ENCODE data around the gene MYO5C. TPM values are rescaled to one million over a fixed set of nuclear protein-coding genes. Genes with fewer than 3 reads are reported as not detected.
"Not testable (repeated sequence)": the region's sequence is repeated elsewhere in the genome, so short reads cannot be mapped to it uniquely, and the experiment has no call there.

MYO5C gene
- total RNA-seq, 1 experiment from 2014 or later, result 28.2 TPM

DNA sequence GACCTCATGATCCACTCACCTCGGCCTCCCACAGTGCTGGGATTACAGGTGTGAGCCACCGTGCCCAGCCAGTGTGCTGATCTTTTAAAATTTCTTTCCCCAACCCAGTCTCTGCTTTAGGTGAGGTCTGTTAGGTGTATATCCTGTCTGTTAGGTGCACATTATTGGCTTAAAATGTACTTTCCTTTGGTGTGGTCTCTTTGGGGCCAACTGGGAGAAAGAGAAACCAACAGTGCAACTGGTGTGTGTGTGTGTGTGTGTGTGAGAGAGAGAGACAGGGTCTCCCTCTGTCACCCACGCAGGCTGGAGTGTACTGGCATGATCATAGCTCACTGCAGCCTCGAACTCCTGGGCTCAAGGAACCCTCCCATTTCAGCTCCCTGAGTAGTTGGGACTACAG is 54.1 kb downstream of the MYO5C start:
- ChIA-PET CTCF (interaction anchor here (0.6 kb wide), 1 partner anchor 15 kb away, joined by 3 read pairs; no protein-coding TSS in a partner anchor), POLR2A (no interaction called here)
- no peaks in the 10 kb centered on the region for H3K9me3 ChIP-seq (ENCODE audit: control insufficient read depth, insufficient read depth, low read depth, low read length)
- BruUV-seq (replicated peaks), result no TSS peak
- H3K27ac ChIP-seq (ENCODE audit: low read length), result no peak overlapping the region
- H3K36me3 ChIP-seq (ENCODE audit: control insufficient read depth, insufficient read depth, low read length), result no peaks in the 10 kb centered on the region
- in situ Hi-C loops (cut with HindIII; ENCODE audit: low pct_unique_long_range_greater_than_20kb, low sequenced_read_pairs) (no loop called here), intact Hi-C loops (cut with micrococcal nuclease; ENCODE audit: unreplicated experiment) (no loop called here)
- no peaks in the 10 kb centered on the region for H3K27me3 ChIP-seq (ENCODE audit: control insufficient read depth, insufficient read depth, low read length)
- H3K4me3 ChIP-seq (ENCODE audit: low read depth in 2 of 2, low read length in 2 of 2), result no peak overlapping the region
- no peaks in the 10 kb centered on the region for H3K4me1 ChIP-seq (ENCODE audit: control insufficient read depth, insufficient read depth, low read length)
- no peak for TF ChIP-seq TCF7L2 (IDR thresholded peaks at IDR 0.05; ENCODE audit: low read depth, low read length)
- TF ChIP-seq, protein P1, sequence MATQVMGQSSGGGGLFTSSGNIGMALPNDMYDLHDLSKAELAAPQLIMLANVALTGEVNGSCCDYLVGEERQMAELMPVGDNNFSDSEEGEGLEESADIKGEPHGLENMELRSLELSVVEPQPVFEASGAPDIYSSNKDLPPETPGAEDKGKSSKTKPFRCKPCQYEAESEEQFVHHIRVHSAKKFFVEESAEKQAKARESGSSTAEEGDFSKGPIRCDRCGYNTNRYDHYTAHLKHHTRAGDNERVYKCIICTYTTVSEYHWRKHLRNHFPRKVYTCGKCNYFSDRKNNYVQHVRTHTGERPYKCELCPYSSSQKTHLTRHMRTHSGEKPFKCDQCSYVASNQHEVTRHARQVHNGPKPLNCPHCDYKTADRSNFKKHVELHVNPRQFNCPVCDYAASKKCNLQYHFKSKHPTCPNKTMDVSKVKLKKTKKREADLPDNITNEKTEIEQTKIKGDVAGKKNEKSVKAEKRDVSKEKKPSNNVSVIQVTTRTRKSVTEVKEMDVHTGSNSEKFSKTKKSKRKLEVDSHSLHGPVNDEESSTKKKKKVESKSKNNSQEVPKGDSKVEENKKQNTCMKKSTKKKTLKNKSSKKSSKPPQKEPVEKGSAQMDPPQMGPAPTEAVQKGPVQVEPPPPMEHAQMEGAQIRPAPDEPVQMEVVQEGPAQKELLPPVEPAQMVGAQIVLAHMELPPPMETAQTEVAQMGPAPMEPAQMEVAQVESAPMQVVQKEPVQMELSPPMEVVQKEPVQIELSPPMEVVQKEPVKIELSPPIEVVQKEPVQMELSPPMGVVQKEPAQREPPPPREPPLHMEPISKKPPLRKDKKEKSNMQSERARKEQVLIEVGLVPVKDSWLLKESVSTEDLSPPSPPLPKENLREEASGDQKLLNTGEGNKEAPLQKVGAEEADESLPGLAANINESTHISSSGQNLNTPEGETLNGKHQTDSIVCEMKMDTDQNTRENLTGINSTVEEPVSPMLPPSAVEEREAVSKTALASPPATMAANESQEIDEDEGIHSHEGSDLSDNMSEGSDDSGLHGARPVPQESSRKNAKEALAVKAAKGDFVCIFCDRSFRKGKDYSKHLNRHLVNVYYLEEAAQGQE (IDR thresholded peaks at IDR 0.05; ENCODE audit: insufficient read depth in 1 of 2, low read depth in 2 of 2, low read length in 1 of 2), result no peak
- TF ChIP-seq SIN3A (IDR thresholded peaks at IDR 0.05; ENCODE audit: borderline replicate concordance, insufficient read depth, low read depth, low read length), result no peak
- TF ChIP-seq, protein P2, sequence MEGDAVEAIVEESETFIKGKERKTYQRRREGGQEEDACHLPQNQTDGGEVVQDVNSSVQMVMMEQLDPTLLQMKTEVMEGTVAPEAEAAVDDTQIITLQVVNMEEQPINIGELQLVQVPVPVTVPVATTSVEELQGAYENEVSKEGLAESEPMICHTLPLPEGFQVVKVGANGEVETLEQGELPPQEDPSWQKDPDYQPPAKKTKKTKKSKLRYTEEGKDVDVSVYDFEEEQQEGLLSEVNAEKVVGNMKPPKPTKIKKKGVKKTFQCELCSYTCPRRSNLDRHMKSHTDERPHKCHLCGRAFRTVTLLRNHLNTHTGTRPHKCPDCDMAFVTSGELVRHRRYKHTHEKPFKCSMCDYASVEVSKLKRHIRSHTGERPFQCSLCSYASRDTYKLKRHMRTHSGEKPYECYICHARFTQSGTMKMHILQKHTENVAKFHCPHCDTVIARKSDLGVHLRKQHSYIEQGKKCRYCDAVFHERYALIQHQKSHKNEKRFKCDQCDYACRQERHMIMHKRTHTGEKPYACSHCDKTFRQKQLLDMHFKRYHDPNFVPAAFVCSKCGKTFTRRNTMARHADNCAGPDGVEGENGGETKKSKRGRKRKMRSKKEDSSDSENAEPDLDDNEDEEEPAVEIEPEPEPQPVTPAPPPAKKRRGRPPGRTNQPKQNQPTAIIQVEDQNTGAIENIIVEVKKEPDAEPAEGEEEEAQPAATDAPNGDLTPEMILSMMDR (IDR thresholded peaks at IDR 0.05), result no peak
- TF ChIP-seq POLR2AphosphoS5 (IDR thresholded peaks at IDR 0.05; ENCODE audit: low read depth, low read length), result no peak
- no peak for ATAC-seq
- no peak for DNase-seq (ENCODE audit: low read depth, low spot score)

DNA sequence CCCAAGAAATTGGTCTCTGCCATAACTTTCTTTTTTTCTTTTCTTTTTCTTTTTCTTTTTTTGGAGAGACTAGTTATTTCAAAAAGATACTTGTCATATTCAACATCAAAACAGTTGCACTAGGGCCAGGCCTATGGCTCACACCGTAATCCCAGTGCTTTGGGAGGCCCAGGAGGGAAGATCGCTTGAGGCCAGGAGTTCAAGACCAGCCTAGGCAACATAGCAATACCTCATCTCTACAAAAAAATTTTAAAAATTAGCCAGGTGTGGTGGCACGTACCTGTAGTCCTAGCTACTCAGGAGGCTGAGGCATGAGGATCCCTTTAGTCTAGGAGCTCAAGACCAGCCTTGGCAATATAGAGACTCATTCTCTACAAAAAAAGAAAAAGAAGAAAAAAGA is 55.4 kb downstream of the MYO5C start:
- TF ChIP-seq SIN3A (IDR thresholded peaks at IDR 0.05; ENCODE audit: borderline replicate concordance, insufficient read depth, low read depth, low read length) (no peak), TCF7L2 (IDR thresholded peaks at IDR 0.05; ENCODE audit: low read depth, low read length) (no peak), POLR2AphosphoS5 (IDR thresholded peaks at IDR 0.05; ENCODE audit: low read depth, low read length) (no peak)
- TF ChIP-seq, protein P1 (IDR thresholded peaks at IDR 0.05; ENCODE audit: insufficient read depth in 1 of 2, low read depth in 2 of 2, low read length in 1 of 2), result no peak
- TF ChIP-seq, protein P2 (IDR thresholded peaks at IDR 0.05), result no peak
- intact Hi-C loops (cut with micrococcal nuclease; ENCODE audit: unreplicated experiment), result no loop called here
- Histone ChIP-seq H3K27me3 (ENCODE audit: control insufficient read depth, insufficient read depth, low read length) (no peaks in the 10 kb centered on the region), H3K9me3 (ENCODE audit: control insufficient read depth, insufficient read depth, low read depth, low read length) (no peaks in the 10 kb centered on the region), H3K4me3 (ENCODE audit: low read depth in 2 of 2, low read length in 2 of 2) (no peak overlapping the region), H3K36me3 (ENCODE audit: control insufficient read depth, insufficient read depth, low read length) (no peaks in the 10 kb centered on the region), H3K27ac (ENCODE audit: low read length) (no peak overlapping the region), H3K4me1 (ENCODE audit: control insufficient read depth, insufficient read depth, low read length) (no peaks in the 10 kb centered on the region)
- in situ Hi-C loops (cut with HindIII; ENCODE audit: low pct_unique_long_range_greater_than_20kb, low sequenced_read_pairs), result no loop called here
- CTCF ChIA-PET, result interaction anchor here (0.6 kb wide), 1 partner anchor 251 kb away, joined by 4 read pairs; no protein-coding TSS in a partner anchor
- DNase-seq (ENCODE audit: low read depth, low spot score) (no peak), ATAC-seq (no peak)
- BruUV-seq (replicated peaks), result no TSS peak
- POLR2A ChIA-PET, result interaction anchor here (0.6 kb wide), 1 partner anchor 275 kb away, joined by 7 read pairs; no protein-coding TSS in a partner anchor

DNA sequence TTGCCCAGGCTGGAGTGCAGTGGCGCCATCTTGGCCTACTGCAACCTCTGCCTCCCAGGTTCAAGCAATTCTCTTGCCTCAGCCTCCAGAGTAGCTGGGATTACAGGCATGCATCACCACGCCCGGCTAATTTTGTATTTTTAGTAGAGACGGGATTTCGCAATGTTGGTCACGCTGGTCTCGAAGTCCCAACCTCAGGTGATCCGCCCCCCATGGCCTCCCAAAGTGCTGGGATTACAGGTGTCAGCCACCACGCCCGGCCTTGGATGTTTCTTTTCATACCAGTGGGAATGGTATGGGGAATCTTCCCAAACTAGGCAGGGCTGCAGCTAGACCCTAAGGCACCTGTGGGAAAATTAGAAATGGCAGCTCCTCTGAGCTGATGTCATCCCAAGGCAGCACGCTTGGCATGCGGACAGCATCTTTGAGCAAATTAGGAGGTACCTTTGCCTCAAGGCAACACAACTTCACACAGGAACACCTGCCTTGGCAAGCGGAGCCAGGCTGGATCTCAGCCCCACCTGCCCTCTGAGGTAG is 56.5 kb downstream of the MYO5C start:
- H3K27me3 ChIP-seq (ENCODE audit: control insufficient read depth, insufficient read depth, low read length); H3K36me3 ChIP-seq (ENCODE audit: control insufficient read depth, insufficient read depth, low read length); ATAC-seq; DNase-seq (ENCODE audit: low read depth, low spot score); CTCF ChIA-PET; H3K9me3 ChIP-seq (ENCODE audit: control insufficient read depth, insufficient read depth, low read depth, low read length); H3K4me3 ChIP-seq (ENCODE audit: low read depth in 2 of 2, low read length in 2 of 2); in situ Hi-C loops (cut with HindIII; ENCODE audit: low pct_unique_long_range_greater_than_20kb, low sequenced_read_pairs); H3K4me1 ChIP-seq (ENCODE audit: control insufficient read depth, insufficient read depth, low read length); POLR2A ChIA-PET; intact Hi-C loops (cut with micrococcal nuclease; ENCODE audit: unreplicated experiment); H3K27ac ChIP-seq (ENCODE audit: low read length); BruUV-seq (replicated peaks): not testable (repeated sequence)

All from Panc1 (cell line).